Caco-2 (cell line): ENCODE data around the gene STK40. TPM values are rescaled to one million over a fixed set of nuclear protein-coding genes. Genes with fewer than 3 reads are reported as not detected.

Experiments
- BruUV-seq: library from RNA; stranded (reverse); fragments of 400-500 nt; replicated peaks from 2 replicates; lab custom pipeline; 2021; lab: Mats Ljungman, UMichigan
- CTCF ChIA-PET: fragments of 300-600 bp; sonication (Branson Sonifier 250); formaldehyde crosslinking; loops from one replicate; lab custom pipeline; 2022; ENCODE audit warnings: antibody characterized with exemption; lab: Charles Lee
- POLR2A ChIA-PET: fragments of 300-600 bp; sonication (Branson Sonifier 250); formaldehyde crosslinking; loops from one replicate; lab custom pipeline; 2022; ENCODE audit warnings: antibody characterized with exemption; lab: Charles Lee
- DNase-seq, 2 experiments: peaks; one replicate each; pipeline versions ENCODE4 v3.0.0 to v3.0.0-alpha.2; 2020 to 2022
- H3K27me3 ChIP-seq: replicated peaks from 2 replicates; pipeline ENCODE4 v1.6.0; 2011; ENCODE audit warnings: low read length; ENCODE audit not compliant: control insufficient read depth, insufficient read depth
- H3K36me3 ChIP-seq: 2 replicates; pipeline ENCODE4 v1.5.1; 2011; ENCODE audit warnings: low read length; ENCODE audit not compliant: control insufficient read depth, insufficient read depth
- H3K4me1 ChIP-seq: fragments of 250-450 bp; sonication (Bioruptor Pico); 2 replicates; pipeline ENCODE4 v1.5.1; 2020; ENCODE audit warnings: mild to moderate bottlenecking
- H3K4me3 ChIP-seq: 2 replicates; pipeline ENCODE4 v1.5.1; 2011; ENCODE audit warnings: low read depth, mild to moderate bottlenecking, control low read depth, low read length
- H3K9me3 ChIP-seq: fragments of 250-450 bp; sonication (Bioruptor Pico); 2 replicates; pipeline ENCODE4 v1.5.1; 2020; ENCODE audit warnings: mild to moderate bottlenecking, moderate library complexity
- H3K27ac Mint-ChIP-seq: one replicate; pipeline ENCODE4 v1.8.0; 2022; ENCODE audit warnings: mixed read lengths; ENCODE audit not compliant: unreplicated experiment
- H3K27me3 Mint-ChIP-seq: one replicate; pipeline ENCODE4 v1.8.0; 2022; ENCODE audit warnings: mixed read lengths; ENCODE audit not compliant: insufficient read depth, unreplicated experiment
- H3K36me3 Mint-ChIP-seq: one replicate; pipeline ENCODE4 v1.8.0; 2022; ENCODE audit warnings: mild to moderate bottlenecking, mixed read lengths; ENCODE audit not compliant: insufficient read depth, unreplicated experiment
- H3K4me1 Mint-ChIP-seq: one replicate; pipeline ENCODE4 v1.8.0; 2022; ENCODE audit warnings: low read depth, mixed read lengths; ENCODE audit not compliant: unreplicated experiment
- H3K4me3 Mint-ChIP-seq: one replicate; pipeline ENCODE4 v1.8.0; 2022; ENCODE audit warnings: mild to moderate bottlenecking, moderate library complexity, mixed read lengths; ENCODE audit not compliant: unreplicated experiment
- H3K9me3 Mint-ChIP-seq: one replicate; pipeline ENCODE4 v1.8.0; 2022; ENCODE audit warnings: mixed read lengths; ENCODE audit not compliant: unreplicated experiment
- intact Hi-C: fragments of 100-400 bp; cut with micrococcal nuclease; formaldehyde crosslinking; loops from one replicate; pipeline ENCODE4 v1.10.0; 2022; ENCODE audit not compliant: unreplicated experiment
- total RNA-seq: library from RNA; stranded (reverse); gene quantifications from 2 replicates; pipeline ENCODE4 v1.2.3, GENCODE V29; 2022
- TF ChIP-seq, protein P1 (sequence below), 2 experiments: fragments of 200-600 bp in 1 of 2; IDR thresholded peaks; 1 replicate in 1 of 2; 2 replicates in 1 of 2; pipeline versions ENCODE4 v1.5.1 to v1.8.0; 2011 to 2022; ENCODE audit warnings: antibody characterized with exemption in 1 of 2, control low read depth in 1 of 2, inconsistent platforms in 1 of 2, low read depth in 1 of 2, low read length in 1 of 2, mild to moderate bottlenecking in 1 of 2, moderate library complexity in 1 of 2; ENCODE audit not compliant: insufficient read depth in 1 of 2, severe bottlenecking in 1 of 2, unreplicated experiment in 1 of 2

The STK40 gene
- total RNA-seq, 1 experiment from 2014 or later, result 29.7 TPM

DNA sequence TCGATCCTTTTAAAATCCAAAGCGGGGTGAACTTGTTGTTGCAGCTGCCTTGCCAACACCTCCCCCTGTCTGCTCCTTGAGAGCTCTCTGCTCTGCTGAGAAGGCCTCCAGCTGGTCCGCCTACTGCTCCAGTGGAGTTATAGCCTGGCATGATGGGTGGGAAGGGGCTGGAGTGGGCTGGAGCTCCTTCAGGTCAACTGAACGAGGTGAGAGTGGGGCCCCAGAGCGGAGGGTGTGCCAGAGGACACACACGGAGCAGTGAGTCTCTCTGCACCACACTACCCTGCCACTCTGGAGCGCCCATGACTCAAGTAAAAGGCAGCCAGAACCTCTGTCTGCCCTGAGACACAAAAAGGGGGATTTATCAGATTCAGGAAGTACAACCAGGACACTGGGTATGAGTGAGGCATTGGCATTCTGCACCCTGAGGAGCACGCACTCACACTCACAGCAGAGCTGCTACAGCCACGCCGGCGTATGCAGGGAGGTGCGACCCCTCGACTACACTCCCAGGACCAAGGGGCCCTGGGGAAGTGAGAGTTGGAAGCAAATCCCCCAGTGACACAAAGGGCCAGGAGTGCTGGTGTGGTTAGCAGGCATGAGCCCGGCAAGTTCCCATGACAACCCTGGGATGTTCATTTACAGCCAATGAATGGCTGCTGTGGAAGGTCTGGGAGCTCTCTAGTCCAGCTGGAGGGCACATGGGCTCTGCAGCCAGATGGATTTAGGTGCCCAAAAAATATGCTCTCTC lies 34.3 kb downstream of the STK40 start:
- Histone ChIP-seq H3K4me1 (no peaks in the 10 kb centered on the region), H3K36me3 (0 out of 2 replicates have a peak, but pooled peaks cover 1% of the 10 kb centered on the region), H3K9me3 (no peaks in the 10 kb centered on the region), H3K27me3 (no peaks in the 10 kb centered on the region), H3K4me3 (no peak overlapping the region)
- H3K36me3 Mint-ChIP-seq, result peaks cover 17% of the 10 kb centered on the region
- H3K9me3 Mint-ChIP-seq, result no peaks in the 10 kb centered on the region
- no TSS peak for BruUV-seq
- intact Hi-C loops, result no loop called here
- no peak overlapping the region for H3K4me3 Mint-ChIP-seq
- H3K27me3 Mint-ChIP-seq, result no peaks in the 10 kb centered on the region
- CTCF ChIA-PET, result no interaction called here
- H3K27ac Mint-ChIP-seq, result no peak overlapping the region
- POLR2A ChIA-PET, result interaction anchor here (0.6 kb wide), 1 partner anchor 75 kb away, joined by 5 read pairs; no protein-coding TSS in a partner anchor
- TF ChIP-seq, protein P1, sequence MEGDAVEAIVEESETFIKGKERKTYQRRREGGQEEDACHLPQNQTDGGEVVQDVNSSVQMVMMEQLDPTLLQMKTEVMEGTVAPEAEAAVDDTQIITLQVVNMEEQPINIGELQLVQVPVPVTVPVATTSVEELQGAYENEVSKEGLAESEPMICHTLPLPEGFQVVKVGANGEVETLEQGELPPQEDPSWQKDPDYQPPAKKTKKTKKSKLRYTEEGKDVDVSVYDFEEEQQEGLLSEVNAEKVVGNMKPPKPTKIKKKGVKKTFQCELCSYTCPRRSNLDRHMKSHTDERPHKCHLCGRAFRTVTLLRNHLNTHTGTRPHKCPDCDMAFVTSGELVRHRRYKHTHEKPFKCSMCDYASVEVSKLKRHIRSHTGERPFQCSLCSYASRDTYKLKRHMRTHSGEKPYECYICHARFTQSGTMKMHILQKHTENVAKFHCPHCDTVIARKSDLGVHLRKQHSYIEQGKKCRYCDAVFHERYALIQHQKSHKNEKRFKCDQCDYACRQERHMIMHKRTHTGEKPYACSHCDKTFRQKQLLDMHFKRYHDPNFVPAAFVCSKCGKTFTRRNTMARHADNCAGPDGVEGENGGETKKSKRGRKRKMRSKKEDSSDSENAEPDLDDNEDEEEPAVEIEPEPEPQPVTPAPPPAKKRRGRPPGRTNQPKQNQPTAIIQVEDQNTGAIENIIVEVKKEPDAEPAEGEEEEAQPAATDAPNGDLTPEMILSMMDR (IDR thresholded peaks at IDR 0.05; ENCODE audit: insufficient read depth in 1 of 2, low read depth in 1 of 2, low read length in 1 of 2, severe bottlenecking in 1 of 2, unreplicated experiment in 1 of 2), result no peak
- H3K4me1 Mint-ChIP-seq, result no peaks in the 10 kb centered on the region
- DNase-seq, result no peak

DNA sequence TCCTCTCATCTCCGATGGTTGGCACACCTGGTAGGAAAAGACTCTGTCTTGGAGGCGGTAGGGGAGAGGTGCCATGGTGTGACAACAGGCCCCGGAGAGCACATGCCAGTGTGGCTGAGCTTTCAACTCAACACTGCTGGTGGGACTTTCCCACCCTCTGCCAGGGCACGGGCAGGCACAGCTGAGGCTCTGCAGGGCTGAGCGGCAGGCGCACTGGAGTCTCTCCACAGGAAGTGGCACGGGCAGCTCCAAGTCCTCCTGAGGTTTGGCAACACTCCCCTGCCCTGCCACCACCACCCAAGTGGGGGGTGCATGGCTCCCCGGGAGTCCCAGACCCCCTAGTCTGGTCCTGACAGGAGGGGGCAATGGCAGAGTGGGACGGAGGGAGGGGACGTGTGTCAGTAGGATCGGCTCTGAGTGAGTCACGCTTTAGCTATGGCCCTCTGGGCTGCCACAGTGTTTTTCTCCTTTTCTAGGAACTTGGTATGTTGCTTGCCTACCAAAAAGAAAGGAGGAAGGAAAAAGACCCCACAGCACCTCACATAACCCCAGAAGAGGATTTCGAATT lies 35.0 kb downstream of the STK40 start:
- TF ChIP-seq, protein P1 (IDR thresholded peaks at IDR 0.05; ENCODE audit: insufficient read depth in 1 of 2, low read depth in 1 of 2, low read length in 1 of 2, severe bottlenecking in 1 of 2, unreplicated experiment in 1 of 2), result no peak
- Mint-ChIP-seq H3K27ac (no peak overlapping the region), H3K4me1 (no peaks in the 10 kb centered on the region), H3K4me3 (no peak overlapping the region), H3K27me3 (no peaks in the 10 kb centered on the region), H3K9me3 (no peaks in the 10 kb centered on the region), H3K36me3 (peaks cover 17% of the 10 kb centered on the region)
- Histone ChIP-seq H3K4me3 (no peak overlapping the region), H3K9me3 (no peaks in the 10 kb centered on the region), H3K36me3 (0 out of 2 replicates have a peak, but pooled peaks cover 1% of the 10 kb centered on the region), H3K4me1 (no peaks in the 10 kb centered on the region), H3K27me3 (no peaks in the 10 kb centered on the region)
- ChIA-PET CTCF (interaction anchor here (1.3 kb wide), 1 partner anchor 18 kb away, joined by 3 read pairs; no protein-coding TSS in a partner anchor), POLR2A (interaction anchor here (0.6 kb wide), 1 partner anchor 74 kb away, joined by 5 read pairs; no protein-coding TSS in a partner anchor)
- no peak for DNase-seq
- BruUV-seq, result no TSS peak
- intact Hi-C loops, result no loop called here

DNA sequence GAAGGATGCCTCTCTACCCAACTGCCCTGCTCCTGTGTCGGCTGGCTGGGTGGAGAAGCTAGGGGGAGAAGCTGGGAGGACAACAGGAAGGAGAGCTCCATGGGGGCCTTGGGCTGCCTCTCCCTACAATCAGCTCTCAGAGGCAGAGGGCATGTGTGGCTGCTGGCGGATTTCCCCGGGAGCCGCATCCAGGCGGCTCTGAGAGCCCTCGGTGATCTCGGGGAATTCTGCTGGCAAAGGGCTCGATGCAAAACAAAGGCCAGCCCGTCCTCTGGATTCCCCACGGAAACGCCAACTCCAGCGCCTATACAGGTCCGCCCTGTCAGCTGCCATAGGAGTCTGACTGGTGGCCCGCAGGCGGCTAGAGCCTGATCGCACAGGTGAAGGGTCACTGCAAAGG lies 35.9 kb downstream of the STK40 start:
- Mint-ChIP-seq H3K4me1 (no peaks in the 10 kb centered on the region), H3K27ac (no peak overlapping the region), H3K36me3 (peaks cover 17% of the 10 kb centered on the region), H3K4me3 (no peak overlapping the region), H3K9me3 (no peaks in the 10 kb centered on the region), H3K27me3 (no peaks in the 10 kb centered on the region)
- no TSS peak for BruUV-seq
- H3K36me3 ChIP-seq, result no peaks in the 10 kb centered on the region
- ChIA-PET CTCF (interaction anchor here (1.3 kb wide), 1 partner anchor 19 kb away, joined by 3 read pairs; no protein-coding TSS in a partner anchor), POLR2A (no interaction called here)
- no peaks in the 10 kb centered on the region for H3K4me1 ChIP-seq
- TF ChIP-seq, protein P1 (IDR thresholded peaks at IDR 0.05; ENCODE audit: insufficient read depth in 1 of 2, low read depth in 1 of 2, low read length in 1 of 2, severe bottlenecking in 1 of 2, unreplicated experiment in 1 of 2), result no peak
- no peaks in the 10 kb centered on the region for H3K9me3 ChIP-seq
- DNase-seq, result no peak
- intact Hi-C loops, result no loop called here
- H3K27me3 ChIP-seq, result no peaks in the 10 kb centered on the region
- H3K4me3 ChIP-seq, result no peak overlapping the region
